NCI-H1694 treated with DMSO at 0.1 percent for 48 hours (cell line): Measurements from ENCODE around the gene LETM1.

Experiments used
- DNase-seq: peaks from one replicate; lab custom pipeline; 2025; lab: John Stamatoyannopoulos, UW

LETM1 gene

DNA sequence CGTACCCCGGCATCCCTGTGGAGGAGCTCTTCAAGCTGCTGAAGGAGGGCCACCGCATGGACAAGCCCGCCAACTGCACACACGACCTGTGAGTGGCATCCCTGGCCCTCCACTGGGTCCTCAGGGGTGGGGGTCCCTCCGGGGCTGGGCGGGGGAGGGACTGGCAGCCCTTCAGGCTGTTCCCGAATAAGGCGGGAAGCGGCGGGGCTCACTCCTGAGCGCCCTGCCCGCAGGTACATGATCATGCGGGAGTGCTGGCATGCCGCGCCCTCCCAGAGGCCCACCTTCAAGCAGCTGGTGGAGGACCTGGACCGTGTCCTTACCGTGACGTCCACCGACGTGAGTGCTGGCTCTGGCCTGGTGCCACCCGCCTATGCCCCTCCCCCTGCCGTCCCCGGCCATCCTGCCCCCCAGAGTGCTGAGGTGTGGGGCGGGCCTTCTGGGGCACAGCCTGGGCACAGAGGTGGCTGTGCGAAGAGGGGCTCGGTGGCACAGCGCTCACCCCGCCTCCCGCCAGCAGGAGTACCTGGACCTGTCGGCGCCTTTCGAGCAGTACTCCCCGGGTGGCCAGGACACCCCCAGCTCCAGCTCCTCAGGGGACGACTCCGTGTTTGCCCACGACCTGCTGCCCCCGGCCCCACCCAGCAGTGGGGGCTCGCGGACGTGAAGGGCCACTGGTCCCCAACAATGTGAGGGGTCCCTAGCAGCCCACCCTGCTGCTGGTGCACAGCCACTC, 49.2 kb downstream of the LETM1 start:
- no peak for DNase-seq

DNA sequence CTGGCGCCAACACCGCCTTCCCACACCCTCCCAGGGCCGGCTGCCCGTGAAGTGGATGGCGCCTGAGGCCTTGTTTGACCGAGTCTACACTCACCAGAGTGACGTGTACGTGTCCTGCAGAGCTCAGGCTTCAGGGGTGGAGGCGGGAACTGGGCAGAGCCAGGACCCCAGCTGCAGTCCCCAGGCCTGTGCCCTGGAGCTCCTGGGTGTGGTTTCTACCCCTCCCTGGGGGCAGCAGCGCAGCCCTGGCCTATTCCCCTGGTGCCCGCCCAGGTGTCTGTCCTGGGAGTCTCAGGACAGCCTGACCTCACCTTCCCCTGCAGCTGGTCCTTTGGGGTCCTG, 49.8 kb downstream of the LETM1 start:
- no peak for DNase-seq

DNA sequence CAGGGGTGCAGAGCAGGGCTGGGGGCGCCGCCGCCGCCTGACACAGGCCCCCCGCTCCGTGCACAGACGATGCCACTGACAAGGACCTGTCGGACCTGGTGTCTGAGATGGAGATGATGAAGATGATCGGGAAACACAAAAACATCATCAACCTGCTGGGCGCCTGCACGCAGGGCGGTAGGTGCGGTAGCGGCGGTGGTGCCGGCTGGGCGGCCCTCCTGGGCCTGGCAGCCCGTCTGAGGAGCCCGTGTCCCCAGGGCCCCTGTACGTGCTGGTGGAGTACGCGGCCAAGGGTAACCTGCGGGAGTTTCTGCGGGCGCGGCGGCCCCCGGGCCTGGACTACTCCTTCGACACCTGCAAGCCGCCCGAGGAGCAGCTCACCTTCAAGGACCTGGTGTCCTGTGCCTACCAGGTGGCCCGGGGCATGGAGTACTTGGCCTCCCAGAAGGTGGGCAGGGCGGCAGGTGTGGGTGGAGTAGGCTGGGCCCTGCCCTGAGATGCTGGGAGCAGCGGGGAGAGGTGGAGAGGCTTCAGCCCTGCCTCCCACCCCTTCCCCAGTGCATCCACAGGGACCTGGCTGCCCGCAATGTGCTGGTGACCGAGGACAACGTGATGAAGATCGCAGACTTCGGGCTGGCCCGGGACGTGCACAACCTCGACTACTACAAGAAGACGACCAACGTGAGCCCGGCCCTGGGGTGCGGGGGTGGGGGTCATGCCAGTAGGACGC, 50.3 kb downstream of the LETM1 start:
- DNase-seq: no peak

DNA sequence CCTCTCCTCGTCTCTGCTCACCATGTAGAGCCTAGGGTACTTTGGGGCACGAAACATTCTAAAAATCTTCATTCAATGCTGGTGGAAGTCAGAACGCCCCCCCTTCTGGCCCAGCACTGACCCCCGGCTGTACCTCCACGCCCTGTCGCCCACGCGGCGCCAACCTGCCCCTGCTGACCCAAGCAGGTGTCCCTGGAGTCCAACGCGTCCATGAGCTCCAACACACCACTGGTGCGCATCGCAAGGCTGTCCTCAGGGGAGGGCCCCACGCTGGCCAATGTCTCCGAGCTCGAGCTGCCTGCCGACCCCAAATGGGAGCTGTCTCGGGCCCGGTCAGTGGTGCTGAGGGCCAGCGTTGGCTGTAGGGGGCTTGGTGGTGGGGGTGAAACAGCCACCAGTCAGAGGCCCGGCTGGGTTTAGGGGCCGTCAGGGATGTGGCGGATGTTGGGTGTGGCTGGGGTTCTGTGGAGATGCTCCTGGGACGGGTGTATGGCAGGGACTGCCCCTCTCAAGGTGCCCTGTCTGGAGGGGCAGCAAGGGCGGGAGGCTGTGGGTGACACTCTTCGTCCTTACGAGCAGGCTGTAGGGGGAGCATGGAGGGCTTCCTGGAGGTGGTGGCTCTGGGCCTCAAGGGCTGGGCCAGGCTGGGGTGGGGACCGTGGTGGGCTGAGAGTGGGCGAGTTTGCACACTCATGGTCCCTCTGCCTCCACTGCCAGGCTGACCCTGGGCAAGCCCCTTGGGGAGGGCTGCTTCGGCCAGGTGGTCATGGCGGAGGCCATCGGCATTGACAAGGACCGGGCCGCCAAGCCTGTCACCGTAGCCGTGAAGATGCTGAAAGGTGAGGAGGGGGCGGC, 51.1 kb downstream of the LETM1 start:
- DNase-seq: no peak

DNA sequence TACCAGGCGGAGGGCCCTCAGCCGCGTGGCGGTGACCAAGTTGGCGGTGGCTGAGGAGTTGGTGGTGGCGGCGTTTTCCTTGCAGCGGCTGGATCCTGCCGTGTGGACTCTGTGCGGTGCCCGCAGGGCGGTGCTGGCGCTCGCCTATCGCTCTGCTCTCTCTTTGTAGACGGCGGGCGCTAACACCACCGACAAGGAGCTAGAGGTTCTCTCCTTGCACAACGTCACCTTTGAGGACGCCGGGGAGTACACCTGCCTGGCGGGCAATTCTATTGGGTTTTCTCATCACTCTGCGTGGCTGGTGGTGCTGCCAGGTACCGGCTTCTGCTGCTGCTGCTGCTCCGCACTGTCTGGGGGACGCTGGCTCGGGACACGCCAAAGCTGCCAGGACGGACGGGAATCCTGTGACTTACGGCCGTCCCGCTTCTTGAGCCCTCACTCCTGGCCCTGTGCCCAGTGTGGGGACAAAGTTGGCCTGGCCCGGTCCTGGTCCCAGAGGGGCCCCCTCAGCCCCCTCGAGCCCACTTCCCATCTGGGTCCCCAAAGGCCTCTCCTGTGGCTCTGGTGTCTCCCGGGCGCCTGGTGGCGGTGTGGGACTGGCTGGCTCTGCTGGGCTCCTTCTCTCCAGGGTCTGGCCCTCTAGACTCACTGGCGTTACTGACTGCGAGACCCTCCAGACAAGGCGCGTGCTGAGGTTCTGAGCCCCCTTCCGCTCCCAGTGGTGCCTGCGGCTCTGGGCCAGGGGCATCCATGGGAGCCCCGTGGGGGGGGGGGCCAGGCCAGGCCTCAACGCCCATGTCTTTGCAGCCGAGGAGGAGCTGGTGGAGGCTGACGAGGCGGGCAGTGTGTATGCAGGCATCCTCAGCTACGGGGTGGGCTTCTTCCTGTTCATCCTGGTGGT, 52.2 kb downstream of the LETM1 start:
- no peak for DNase-seq

DNA sequence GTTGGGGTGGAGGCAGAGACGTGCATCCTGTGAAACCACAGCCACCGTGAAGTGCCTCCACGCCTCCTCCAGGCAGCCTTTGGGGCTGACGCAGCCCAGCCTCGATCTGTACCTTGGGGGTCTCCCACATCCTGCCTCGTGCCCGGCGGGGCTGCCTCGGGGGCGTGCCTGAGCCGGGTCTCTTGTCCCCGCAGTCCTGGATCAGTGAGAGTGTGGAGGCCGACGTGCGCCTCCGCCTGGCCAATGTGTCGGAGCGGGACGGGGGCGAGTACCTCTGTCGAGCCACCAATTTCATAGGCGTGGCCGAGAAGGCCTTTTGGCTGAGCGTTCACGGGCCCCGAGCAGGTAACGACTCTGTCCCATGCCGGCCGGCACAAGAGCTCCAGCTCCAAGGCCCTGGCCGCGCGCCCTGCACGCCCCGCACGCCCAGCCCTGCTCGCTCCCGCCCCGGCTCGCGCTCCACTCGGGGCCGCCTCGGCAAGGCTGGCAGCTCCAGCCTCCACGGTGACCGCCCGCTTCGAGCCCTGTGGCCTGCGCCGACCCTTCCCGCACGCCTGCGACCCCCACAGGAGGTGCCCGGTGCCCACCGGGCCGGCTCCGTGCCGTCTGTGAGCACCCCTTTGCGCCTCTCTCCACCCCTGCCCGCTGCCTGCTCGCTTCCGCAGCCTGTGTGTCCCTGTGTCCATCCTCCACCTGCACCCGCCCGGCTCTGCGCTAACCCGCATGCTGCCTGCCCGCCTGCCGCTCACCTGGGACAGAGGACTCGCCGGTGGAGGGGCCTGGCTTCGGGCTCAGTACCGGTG, 53.0 kb downstream of the LETM1 start:
- no peak for DNase-seq

DNA sequence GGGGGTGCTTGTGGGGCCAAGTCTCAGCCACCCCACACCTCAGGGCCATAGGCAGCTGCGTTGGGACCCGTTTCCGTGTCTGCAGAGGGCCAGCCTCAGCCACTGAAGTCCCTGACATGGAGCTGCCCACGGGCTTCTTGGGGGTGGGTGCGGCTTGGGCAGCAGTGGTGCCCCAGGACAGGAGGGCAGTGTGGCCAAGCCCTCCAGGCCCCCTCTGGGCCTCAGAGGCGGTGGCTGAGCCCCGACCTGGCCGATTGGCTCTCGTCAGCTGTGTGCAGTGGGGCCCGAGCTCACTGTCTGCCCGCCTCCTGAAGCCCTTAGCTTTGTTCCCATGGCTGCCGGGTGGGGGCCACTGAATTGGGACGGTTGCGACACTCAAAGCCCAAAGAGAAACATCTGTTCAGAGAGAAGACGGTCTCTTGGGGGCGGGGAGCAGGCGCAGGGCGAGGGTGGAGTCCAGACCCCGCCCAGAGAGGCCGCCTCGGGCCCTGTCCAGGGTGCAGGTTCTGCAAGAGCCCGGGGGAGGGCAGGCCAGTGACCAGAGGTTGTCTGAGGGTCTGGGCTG, 53.7 kb downstream of the LETM1 start:
- DNase-seq: no peak

DNA sequence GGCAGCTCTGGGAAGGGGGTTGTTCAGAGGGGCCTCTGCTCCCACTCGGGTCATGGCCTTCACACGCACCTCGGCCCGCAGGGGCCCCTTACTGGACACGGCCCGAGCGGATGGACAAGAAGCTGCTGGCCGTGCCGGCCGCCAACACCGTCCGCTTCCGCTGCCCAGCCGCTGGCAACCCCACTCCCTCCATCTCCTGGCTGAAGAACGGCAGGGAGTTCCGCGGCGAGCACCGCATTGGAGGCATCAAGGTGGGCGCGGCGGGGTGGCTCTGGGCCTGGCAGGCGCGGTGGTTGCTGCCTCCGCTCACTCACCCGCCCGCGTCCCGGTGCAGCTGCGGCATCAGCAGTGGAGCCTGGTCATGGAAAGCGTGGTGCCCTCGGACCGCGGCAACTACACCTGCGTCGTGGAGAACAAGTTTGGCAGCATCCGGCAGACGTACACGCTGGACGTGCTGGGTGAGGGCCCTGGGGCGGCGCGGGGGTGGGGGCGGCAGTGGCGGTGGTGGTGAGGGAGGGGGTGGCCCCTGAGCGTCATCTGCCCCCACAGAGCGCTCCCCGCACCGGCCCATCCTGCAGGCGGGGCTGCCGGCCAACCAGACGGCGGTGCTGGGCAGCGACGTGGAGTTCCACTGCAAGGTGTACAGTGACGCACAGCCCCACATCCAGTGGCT, 54.5 kb downstream of the LETM1 start:
- DNase-seq: no peak

DNA sequence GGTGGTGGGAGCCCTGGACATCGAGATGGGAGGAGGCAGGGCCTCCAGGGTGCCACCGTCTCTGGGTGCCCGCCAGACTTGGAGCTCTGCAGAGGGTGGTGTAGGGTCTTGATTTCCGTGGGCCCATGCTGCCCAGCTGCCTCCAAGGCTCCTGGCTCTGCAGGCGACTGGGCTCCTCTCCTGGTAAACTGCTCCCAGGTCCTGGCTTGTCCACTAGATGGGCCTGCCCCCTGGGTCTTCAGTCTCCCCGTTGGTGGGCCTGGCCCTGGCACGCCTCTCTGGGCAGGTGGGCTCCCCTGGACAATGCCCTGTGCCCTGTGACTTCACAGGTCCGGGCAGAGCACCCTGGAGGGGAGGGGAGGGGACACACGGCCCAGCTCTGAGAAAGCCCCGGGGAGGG, 55.2 kb downstream of the LETM1 start:
- DNase-seq: no peak

DNA sequence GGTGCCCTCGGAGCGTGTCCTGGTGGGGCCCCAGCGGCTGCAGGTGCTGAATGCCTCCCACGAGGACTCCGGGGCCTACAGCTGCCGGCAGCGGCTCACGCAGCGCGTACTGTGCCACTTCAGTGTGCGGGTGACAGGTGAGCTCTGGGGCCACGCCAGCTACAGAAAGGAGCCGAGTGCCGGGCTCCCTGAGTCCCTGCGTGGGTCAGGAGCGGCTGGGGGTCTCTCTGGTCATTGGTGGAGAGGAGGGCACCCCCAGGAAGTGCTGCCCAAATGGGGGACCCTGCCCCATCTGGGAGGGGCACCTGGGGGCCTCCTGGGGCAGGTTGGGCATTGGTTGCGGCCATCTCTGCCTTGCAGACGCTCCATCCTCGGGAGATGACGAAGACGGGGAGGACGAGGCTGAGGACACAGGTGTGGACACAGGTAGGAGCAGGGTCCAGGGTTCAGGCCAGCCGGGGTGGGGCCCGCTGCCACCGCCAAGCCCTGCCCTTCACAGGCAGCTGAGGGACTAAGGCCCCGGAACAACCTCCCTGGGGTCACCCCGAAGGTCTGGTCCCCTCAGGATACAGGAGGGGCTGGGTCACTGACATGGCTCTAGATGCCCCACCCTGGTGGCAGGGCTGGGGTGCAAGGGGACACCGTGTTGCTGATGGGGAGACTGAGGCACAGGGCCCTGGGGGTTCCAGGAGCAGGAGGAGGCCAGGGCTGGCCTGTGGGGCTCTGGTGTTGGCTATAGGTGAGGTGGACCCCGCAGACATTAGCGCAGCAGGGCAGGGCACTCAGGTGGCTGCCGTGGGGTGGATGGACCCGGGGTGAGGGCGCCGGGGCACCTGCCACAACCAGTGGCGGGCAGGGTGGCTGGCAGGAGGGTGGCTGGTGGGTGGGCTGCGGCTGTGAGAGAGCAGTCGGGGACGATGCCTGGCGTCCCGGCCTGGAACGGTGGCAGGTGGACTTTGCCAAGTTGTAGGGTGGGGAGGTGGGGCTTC, 56.3 kb downstream of the LETM1 start:
- no peak for DNase-seq

DNA sequence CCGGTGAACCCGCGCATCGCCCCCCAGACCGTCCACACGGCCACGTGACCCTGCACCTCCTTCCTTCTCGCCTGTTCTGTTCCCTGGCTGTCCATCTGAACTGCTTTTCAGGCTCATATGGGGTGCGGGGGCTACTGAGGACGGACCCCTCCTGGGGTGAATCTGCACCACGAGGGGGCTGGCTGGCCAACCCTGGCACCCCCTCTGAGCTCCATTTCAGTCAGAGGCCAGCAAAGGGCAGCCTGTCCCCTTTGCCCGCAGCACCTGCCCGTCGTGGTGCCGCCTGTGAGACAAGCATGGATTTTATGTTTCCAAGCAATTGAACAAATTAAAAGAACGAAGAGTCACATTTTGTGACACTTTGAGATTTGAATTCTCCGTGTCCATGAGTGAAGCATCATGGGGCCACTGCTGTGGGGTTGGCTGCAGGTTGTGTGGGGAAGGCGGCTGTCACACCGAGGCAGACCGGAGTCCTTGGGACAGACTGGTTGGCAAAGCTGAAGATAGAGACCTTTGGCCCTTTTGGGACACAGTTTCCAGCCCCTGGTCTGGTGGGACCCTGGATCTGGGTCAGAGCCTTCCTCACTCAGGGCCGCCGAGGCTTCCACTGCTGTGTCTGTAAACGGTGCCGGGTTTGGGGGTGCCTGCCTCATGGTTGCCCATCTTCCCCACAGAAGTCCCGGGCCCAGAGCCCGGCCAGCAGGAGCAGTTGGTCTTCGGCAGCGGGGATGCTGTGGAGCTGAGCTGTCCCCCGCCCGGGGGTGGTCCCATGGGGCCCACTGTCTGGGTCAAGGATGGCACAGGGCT, 57.2 kb downstream of the LETM1 start:
- DNase-seq: no peak

DNA sequence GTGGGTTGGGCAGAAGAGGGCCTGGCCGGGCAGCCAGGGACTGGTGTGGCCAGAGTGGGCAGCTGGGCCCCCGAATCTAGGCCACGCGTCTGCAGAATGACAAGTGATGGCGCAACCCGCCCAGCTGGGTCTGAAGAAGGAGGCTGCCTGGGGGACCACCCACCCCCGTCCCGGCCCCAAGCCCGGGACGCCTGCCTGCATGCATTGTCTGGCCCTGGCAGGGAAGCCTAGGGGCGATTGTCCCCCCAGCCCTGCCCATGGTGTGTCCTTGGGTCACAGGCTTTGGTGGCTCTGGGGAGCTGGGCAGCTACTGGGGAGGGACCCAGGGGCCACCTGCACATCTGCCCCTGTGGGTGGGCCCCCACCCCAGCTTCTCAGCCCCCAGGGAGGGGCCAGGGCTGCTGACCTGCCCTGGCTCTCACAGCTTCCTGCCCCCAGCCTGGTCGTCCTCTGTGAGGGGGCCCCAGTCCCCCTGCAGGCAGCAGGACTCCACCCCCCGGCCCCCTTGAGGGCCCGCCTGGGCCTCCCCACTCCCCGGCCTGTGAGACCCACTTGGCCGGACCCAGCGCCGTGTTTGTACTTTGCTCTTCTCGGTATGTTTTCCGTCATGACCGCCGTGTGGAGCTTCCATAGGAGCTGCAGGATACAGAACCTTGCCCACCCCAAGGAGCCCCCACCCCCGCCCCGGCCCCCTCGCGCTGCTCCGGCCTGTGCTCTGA, 57.9 kb downstream of the LETM1 start:
- DNase-seq: no peak

DNA sequence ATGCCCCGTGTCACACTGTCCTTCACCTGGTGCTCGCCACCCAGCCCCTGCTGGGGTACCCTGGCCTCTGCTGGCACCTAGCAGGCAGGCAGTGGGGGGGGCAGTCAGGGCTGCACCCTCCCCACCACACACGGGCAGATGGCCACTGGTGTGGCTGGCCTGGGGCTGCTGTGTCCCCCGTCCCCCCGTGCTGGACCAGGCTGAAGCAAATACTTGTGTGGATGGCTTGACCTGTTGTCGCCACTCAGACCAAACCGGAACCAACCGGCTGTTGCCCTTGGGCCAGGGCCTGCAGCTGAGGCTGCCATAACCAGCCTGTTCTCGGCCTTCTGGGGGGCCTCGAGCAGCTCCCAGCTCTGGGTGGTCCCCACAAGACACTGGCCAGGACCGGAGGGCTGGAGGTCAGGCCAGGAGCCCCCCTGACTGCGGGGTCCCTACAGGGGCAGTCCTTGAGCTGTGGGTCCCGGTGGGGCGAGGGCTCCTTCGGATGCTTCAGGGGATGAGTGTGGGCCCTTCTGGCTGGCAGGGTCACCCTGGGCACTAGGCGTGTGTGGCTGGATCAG, 58.6 kb downstream of the LETM1 start:
- no peak for DNase-seq

DNA sequence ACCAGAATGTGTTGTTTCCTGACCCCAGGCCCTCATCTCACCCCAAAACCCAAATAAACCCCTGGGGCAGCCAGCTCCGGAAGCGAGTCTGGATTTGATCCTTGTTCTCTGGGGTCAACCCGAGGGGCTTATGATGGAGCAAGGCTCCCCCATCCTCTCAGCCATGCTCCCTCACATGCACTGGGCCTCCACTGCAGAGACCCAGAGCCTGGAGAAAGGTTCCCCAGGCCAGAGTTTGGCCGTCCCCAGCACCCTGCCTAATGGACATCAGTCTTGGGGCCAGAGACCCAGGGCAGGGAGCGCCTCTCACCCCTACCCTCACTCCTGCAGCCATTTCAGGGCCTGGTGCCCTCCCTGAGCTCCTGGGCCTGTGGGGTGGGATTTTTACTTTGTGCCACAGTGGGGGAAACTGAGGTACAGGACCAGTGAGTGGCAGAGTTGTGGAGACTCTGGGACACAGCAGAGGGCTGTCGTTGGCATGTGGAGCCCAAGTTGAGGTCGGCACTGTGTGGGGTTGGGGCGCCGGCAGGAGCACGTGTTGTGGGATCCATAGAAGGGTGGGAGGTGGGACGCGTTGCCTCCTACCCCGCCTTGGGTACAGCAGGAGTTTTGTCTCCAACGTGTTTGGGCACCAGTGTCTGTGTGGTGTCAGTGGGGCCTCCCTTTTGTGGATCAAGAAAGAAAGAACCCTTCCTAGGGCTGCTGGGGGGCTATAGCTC, 59.3 kb downstream of the LETM1 start:
- no peak for DNase-seq

DNA sequence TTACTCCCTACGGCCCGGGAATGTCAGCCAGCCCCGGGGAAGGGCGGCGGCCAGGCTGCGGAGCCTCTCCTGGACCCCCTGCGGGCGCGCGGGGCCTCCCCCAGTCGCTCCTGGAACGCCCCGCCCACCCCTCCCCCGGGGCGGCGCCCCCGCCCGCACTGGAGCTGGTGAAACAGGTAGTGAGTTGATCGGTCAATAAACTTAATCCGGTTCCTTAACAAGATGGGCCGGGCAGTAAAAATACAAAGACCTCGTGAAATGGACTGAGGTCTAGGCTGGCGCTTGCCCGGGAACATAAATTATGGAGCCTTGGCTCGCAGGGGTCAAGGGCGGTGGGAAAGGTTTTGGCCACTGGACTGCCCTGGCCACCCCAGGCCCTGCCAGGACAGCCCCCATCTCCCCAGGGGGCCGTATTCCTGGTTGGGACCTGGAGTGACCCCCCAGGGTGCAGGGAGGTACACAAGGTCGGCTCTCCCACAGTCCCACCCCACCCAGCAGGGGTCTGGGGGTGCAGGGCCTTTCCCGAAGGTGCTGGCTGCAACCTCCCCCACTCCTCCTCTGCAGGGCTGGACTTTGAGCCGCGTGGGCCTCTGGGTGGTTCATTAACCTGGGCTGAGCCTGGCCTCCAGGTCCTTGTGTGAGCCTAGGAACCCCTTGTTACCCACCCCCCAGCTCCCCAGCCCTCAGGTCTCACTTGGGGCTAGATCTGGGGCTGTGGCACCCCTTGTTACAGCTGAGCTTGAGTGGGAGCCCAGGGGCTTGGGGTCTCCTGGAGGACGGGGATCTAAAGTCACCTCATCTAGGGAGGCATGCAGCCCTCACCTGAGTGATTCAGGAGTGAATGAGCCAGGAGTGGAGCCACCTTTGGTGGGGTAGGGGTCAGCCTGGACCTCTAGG, 60.4 kb downstream of the LETM1 start:
- DNase-seq: no peak
